GM19397 (cell line): ENCODE measurements around the gene CHD8.

Source experiments
- ATAC-seq: cut with Tn5 transposase; IDR thresholded peaks from one replicate; pipeline ENCODE4 v1.9.1; 2021; ENCODE audit warnings: mild to moderate bottlenecking, moderate library complexity; ENCODE audit not compliant: unreplicated experiment

CHD8 gene

GRCh38 chr14:21440859-21441258 is 15.1 kb downstream of the CHD8 start:
- no peak for ATAC-seq

GRCh38 chr14:21437063-21437901 is 18.6 kb downstream of the CHD8 start:
- peak; percentile 98 for ATAC-seq

DNA sequence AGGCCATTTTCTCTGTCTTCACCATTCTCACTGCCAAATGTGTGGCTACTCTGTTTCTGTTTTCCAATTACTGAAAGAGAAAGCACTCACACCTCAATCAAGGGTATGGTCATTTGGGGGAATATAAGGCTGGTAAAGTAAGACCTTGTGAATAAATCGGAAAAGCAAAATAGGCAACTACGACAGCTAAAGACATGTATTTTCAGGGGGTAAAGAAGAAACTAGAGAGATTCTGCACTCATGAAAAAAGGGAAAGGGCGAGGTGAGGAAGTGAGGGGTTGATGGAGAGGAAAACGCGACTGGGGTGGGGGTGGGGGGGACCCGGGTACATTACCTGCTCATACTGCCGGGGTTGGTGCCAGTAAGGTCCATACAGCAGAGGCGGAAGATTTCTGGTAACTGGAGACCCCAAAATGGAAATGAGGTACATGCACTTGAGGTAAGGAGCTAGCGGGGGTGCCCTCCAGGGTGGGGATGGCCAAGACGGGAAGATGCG is 19.3 kb downstream of the CHD8 start:
- ATAC-seq: no peak

- no peak for ATAC-seq
Observed at GRCh38 chr14:21431126-21431525, 24.8 kb downstream of the CHD8 start.

GRCh38 chr14:21428930-21429329 is 27.0 kb downstream of the CHD8 start:
- no peak for ATAC-seq

- ATAC-seq: no peak
Observed at GRCh38 chr14:21426692-21427091, 29.2 kb downstream of the CHD8 start.

GRCh38 chr14:21419528-21419927 is 36.4 kb downstream of the CHD8 start:
- ATAC-seq: no peak

DNA sequence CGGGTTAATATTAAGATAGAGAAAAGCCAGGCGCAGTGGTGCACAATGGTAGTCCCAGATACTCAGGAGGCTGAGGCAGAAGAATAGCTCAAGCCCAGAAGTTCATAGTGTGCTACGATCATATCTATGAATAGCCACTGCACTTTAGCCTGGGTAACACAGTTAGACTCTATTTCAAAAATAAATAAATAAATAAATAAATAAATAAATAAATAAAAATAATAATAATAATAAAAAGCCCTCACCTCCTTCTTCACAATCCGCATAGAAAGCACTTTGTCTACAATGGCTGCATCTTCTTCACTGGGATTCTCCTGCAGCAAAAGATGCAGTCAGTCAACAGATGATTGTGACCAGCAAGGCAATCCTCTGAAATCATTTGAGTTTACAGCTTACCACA is 40.6 kb downstream of the CHD8 start:
- ATAC-seq: no peak

GRCh38 chr14:21414137-21414631 is 41.7 kb downstream of the CHD8 start:
- no peak for ATAC-seq

DNA sequence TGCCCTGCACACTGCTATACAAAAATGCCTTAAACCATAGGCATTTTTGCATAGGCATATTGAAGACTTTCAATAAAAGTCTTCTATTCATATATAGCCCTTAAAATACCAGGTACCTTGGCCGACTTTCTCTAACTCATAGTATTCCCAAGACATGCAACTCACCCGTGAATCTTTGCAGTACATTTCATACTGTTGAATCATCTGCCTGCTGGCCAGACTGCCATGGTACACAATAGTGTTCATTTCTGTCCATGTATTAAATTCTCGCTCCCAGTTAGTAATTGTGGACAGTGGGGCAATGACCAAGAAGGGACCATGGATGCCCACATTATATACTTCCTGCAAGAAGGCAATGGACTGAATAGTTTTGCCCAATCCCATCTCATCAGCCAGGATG is 47.8 kb downstream of the CHD8 start:
- no peak for ATAC-seq

- no peak for ATAC-seq
Observed at GRCh38 chr14:21406213-21406612, 49.7 kb downstream of the CHD8 start.

GRCh38 chr14:21405097-21405496 is 50.8 kb downstream of the CHD8 start:
- ATAC-seq: no peak

GRCh38 chr14:21399311-21399870 is 56.5 kb downstream of the CHD8 start:
- ATAC-seq: no peak

GRCh38 chr14:21398901-21399300 is 57.0 kb downstream of the CHD8 start:
- no peak for ATAC-seq

GRCh38 chr14:21395450-21395849 is 60.5 kb downstream of the CHD8 start:
- ATAC-seq: no peak

DNA sequence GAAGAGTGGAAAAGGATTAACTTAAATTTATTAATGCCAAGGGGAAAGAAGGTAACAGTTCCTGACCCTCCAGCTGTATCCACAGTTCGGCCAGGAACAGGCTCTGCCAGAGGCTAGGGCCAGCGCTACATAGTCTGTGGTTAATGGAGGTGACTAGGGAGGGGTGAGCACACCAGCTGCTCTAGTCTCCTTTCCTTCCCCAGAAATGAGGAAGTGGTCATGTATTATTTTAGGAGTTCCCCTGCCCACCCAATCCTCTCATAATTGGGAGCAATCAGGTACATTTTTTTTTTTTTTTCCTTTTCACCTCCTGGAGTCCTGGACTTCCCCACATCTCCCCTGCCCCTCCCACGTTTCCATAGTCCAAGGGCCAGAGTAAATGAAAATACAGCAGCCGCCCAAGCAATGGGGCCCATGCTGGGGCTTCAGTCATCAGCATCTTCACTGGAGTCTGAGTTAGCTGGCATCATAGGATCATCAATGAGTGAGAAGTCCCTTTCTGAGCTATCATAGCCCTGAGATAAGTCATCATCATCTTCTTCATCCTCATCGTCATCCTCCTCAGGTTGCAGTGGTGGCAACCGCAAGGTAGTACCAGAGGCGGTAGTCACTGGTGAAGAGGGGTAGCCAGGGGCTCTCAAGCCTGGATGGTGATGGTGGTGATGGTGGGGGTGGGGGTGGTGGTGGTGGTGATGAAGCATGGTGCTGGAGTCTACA is 70.6 kb downstream of the CHD8 start:
- ATAC-seq: no peak

DNA sequence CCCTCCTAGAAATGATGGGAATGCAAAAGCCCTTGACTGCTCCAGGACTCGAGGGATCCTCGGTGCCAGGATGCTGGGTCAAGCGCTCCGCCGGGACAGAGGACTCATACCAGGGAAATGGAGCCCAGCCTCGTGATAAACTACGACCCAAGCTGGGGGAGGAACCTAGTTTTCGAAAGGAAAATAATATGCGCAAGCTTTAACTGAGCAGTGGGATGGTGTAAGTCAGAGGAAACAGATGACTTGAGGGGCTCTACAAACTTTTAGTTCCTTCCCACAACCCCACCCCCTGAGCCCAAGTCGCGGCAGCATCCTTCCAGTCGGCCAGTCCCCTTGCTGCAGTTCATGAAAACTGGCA is 71.5 kb downstream of the CHD8 start:
- ATAC-seq: peak; percentile 3

DNA sequence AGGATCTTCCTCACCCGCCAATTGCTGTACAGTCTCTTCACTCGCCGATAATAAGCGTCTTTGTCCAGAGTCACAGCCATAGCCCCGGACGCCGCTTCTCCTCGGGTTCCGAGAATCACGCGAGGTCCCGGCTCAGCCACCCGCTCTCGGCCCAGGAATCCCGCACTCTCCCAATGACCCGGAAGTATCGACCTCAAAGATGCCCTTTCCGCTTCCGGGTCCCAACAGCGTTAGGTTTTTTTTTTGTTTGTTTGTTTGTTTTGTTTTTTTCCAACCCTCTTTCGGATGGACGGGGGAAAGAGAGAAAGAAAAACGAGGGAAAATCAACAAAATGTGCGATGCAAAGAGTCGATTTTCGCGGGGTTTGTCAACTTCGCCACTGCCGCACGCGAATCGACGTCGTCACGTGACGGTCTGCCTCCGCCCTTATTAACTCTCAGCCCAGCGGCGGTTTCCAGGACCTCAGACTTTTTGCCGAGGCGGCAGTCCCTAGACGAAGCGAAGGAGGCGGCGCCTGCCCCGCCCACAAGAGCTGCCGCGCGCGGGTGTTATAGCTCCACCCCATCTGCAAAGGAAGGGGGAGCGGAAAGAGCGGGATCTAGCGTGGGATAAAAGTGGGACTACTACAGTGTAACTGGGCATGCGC is 72.0 kb downstream of the CHD8 start, which contains the start of gene SUPT16H:
TSS of gene SUPT16H (minus strand) at position 172 of the 646 bp plus-strand sequence. CDS start at position 80, 92 bp downstream.
- peak; percentile 94 for ATAC-seq

DNA sequence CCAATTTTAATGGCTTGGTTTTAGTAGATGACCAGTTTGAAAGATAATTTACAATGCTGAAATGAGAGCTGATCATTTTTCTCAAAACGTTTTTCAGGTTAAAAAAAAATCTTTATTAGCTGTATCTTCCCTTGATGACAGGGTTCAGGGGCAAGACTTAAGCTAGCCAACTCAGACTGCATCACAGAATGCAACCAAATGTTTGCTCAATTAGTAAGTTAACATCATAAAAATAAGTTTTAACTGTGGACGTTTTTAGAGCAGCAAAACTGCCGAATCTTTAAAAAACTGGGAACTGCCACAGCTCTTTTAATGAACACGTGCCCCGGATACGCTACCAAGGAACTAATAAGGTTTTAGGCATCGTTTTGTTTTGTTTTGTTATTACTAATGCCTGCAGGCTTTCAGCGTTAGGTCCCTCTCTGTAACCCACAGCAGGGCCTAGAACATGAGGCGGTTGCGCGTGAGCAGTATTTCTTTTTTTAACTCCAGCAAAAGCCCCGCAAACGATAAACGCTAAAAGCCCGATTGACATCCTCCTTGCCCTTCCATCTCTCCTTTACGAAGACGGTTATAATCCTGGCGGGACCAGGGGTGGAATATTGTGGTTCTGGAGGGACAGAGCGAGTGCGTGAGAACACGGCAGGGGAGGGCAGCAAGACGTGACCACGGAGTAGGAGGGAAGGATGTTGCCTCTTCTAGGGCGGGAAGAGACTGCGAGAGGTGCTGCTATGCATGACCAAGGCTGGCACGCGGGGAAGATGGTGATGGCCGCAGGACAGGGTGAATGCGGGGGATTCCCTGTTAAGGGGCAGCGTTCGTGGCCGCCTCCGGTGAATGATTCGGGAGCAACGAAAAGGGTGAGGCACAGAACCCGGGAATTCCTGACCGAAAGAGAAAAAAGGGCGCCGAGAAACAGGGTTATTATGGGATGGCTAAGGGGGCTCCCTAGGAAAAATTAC is 72.8 kb downstream of the CHD8 start:
- ATAC-seq: no peak

DNA sequence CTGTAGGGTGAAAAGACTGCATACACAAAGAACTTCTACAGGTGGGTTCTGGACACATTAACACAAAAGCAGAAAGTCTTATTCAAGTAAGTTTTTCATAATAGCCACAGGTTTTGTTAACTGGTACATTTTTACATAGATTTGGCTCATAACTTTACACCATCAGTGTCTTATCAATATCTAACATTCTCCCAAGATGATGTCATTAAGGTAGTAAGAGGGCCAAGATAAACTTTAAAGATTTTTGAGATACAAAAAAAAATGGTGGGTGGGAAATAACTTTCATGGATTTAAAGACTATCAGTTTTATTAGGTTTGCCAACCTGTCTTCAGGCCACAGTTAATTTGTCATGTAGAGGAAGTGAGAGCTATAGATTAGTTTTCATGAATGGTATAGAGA is 73.8 kb downstream of the CHD8 start:
- ATAC-seq: no peak
